ENCODE results near the gene SYNM. TPM values are rescaled to one million over a fixed set of nuclear protein-coding genes. Genes with fewer than 3 reads are reported as not detected.

The SYNM gene, protein sequence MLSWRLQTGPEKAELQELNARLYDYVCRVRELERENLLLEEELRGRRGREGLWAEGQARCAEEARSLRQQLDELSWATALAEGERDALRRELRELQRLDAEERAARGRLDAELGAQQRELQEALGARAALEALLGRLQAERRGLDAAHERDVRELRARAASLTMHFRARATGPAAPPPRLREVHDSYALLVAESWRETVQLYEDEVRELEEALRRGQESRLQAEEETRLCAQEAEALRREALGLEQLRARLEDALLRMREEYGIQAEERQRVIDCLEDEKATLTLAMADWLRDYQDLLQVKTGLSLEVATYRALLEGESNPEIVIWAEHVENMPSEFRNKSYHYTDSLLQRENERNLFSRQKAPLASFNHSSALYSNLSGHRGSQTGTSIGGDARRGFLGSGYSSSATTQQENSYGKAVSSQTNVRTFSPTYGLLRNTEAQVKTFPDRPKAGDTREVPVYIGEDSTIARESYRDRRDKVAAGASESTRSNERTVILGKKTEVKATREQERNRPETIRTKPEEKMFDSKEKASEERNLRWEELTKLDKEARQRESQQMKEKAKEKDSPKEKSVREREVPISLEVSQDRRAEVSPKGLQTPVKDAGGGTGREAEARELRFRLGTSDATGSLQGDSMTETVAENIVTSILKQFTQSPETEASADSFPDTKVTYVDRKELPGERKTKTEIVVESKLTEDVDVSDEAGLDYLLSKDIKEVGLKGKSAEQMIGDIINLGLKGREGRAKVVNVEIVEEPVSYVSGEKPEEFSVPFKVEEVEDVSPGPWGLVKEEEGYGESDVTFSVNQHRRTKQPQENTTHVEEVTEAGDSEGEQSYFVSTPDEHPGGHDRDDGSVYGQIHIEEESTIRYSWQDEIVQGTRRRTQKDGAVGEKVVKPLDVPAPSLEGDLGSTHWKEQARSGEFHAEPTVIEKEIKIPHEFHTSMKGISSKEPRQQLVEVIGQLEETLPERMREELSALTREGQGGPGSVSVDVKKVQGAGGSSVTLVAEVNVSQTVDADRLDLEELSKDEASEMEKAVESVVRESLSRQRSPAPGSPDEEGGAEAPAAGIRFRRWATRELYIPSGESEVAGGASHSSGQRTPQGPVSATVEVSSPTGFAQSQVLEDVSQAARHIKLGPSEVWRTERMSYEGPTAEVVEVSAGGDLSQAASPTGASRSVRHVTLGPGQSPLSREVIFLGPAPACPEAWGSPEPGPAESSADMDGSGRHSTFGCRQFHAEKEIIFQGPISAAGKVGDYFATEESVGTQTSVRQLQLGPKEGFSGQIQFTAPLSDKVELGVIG (N-terminal part only)
- 10 to 100 TPM; 26.7 to 61.2 (median 45.3) TPM for total RNA-seq

DNA sequence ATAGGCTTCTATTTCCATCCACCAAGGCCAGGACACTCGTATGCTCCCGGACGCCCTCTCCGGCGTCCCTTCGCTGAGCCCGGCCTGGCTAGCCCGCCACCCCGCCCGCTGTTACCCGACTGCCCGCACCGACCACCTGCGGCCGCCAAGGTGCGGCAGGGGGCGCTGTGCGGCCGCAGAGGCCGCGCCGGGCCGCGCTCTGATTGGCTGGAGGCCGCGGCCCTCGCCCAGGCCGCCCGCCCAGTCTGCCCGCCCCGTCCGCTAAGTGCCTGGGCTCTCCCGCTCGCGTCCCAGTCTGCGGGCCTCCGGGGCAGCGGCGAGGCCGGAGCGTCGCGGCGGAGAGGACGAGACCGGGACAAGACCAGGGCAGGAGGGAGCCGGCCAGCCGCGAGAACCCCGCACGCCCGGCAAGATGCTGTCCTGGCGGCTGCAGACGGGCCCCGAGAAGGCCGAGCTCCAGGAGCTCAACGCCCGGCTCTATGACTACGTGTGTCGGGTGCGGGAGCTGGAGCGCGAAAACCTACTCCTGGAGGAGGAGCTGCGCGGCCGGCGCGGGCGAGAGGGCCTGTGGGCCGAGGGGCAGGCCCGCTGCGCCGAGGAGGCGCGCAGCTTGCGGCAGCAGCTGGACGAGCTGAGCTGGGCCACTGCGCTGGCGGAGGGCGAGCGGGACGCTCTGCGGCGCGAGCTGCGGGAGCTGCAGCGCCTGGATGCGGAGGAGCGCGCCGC is at the start of gene SYNM:
Gene SYNM (plus strand): TSS at position 293 of the 726 bp plus-strand sequence. CDS start 120 bp downstream, at position 413.
- TF ChIP-seq, protein P1, sequence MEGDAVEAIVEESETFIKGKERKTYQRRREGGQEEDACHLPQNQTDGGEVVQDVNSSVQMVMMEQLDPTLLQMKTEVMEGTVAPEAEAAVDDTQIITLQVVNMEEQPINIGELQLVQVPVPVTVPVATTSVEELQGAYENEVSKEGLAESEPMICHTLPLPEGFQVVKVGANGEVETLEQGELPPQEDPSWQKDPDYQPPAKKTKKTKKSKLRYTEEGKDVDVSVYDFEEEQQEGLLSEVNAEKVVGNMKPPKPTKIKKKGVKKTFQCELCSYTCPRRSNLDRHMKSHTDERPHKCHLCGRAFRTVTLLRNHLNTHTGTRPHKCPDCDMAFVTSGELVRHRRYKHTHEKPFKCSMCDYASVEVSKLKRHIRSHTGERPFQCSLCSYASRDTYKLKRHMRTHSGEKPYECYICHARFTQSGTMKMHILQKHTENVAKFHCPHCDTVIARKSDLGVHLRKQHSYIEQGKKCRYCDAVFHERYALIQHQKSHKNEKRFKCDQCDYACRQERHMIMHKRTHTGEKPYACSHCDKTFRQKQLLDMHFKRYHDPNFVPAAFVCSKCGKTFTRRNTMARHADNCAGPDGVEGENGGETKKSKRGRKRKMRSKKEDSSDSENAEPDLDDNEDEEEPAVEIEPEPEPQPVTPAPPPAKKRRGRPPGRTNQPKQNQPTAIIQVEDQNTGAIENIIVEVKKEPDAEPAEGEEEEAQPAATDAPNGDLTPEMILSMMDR (IDR thresholded peaks at IDR 0.05; ENCODE audit: low read depth) = no peak

DNA sequence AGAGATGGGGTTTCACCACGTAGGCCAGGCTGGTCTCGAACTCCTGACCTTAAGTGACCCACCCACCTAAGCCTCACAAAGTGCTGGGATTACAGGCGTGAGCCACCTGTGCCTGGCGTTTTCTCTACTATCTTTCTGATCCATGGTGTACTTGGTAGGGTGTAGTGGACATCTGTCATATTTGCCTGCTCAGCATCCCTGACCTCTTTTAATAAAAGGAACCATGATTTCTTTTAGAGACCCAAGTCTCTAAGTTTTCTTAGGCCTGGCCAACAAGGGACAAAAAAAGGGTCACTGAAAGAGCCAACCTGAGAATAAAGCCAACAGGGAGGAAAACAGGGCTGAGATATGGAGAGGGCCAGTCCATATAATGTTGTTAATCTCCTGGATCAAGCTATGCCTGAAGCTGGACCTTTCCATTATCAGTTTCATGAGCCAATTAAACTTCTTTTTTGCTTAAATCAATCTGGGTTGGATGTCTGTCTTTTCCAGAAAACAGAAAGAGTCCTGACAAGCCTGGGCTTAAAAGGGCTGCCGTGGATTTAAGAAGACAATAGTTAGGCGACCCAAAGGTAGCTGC is 49.2 kb upstream of the SYNM start:
- TF ChIP-seq, protein P1 (IDR thresholded peaks at IDR 0.05; ENCODE audit: low read depth) = no peak

DNA sequence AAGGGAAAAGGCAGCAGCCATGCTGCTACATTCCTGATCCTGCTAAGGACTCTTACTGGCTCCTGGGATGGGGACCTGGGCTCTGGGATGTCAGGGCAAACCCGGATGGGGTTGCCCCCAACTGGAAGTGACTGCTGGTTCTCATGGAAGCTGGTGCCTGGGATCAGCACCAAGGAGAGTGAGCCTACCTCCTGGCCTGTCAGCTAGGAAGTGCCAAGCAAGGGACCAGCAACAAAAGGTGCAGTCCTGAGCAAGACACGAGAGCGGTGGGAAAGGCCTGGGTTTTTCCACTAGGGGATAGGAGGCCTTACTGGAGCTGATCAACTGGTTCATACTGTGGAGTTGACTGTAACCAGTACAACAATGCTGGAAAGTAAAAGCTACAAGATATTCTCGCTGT is 47.9 kb upstream of the SYNM start:
- TF ChIP-seq, protein P1 (IDR thresholded peaks at IDR 0.05; ENCODE audit: low read depth) = no peak

DNA sequence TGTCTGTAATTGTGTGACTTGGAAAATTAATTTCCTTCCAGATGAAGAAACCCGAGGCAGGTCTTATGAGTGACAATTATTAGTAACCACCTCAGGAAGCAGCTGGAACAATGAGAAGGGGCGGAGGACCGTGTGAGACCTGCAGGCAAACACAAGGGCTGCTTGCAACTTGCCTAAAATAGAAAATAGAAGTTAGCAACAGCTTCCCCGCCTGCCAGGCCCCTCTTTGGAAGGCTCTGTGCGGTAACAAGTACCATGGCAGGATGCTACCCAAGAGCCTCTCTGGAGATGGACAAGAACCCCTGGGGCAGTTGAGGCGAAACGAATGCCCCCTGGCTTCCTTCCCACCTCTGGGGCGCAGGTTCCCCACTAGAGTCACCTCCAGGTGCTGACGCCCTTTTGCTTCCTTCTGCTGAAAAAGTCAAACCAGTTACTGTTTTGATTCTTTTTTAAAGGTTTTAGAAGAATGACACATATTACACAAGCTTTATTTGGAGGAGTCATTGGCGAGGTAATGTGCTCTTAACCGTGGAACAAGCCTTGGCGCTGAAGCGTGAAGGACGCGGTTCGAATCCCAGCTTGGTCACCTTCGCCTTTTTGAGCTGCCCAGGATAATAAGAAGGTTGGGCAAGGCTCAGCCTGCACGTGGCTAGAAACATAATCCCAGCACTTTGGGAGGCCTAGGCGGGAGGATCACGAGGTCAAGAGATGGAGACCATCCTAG is 47.0 kb upstream of the SYNM start:
- TF ChIP-seq, protein P1 (IDR thresholded peaks at IDR 0.05; ENCODE audit: low read depth) = no peak

DNA sequence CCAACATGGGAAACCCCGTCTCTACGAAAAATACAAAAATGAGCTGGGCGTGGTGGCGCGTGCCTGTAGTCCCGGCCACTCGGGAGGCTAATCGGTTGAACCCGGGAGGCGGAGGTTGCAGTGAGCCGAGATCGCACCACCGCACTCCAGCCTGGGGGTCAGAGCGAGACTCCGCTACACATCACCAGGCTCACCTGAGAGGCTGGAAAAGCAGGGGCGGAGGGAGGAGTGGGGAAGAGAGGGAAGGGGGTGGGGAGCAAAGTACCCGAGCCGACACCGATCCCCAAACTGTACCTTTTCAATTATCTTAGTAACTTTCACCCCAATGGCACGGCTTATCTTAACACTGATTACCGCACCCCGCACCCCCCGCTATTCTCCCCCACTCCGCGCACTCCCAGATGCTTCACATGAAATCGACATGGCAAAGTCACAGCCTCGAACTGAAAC is 46.4 kb upstream of the SYNM start:
- TF ChIP-seq, protein P1 (IDR thresholded peaks at IDR 0.05; ENCODE audit: low read depth) = no peak

All from subcutaneous adipose tissue (tissue), 4 donors.